GM19328 (cell line): ENCODE data around the gene ALKBH2.

ENCODE experiments used
- ATAC-seq: cut with Tn5 transposase; IDR thresholded peaks from one replicate; pipeline ENCODE4 v1.9.1; 2021; ENCODE audit warnings: mild to moderate bottlenecking, moderate library complexity; ENCODE audit not compliant: unreplicated experiment

Gene ALKBH2

GRCh38 chr12:109093022-109093918 lies at the start of gene ALKBH2:
Gene ALKBH2 (minus strand): TSS chr12:109093472. CDS start chr12:109092786, 686 bp downstream.
- peak; percentile 55 for ATAC-seq

- no peak for ATAC-seq
Observed at GRCh38 chr12:109140560-109140959, 47.3 kb upstream of the ALKBH2 start.

GRCh38 chr12:109139791-109140190 lies 46.5 kb upstream of the ALKBH2 start:
- no peak for ATAC-seq

GRCh38 chr12:109139360-109139759 lies 46.1 kb upstream of the ALKBH2 start:
- ATAC-seq: no peak

GRCh38 chr12:109137055-109137454 lies 43.8 kb upstream of the ALKBH2 start:
- no peak for ATAC-seq

GRCh38 chr12:109134186-109134917 lies 41.1 kb upstream of the ALKBH2 start:
- no peak for ATAC-seq

GRCh38 chr12:109131154-109132050 lies 38.1 kb upstream of the ALKBH2 start:
- ATAC-seq: no peak

- no peak for ATAC-seq
Observed at GRCh38 chr12:109130297-109131153, 37.3 kb upstream of the ALKBH2 start.

GRCh38 chr12:109127533-109128242 lies 34.4 kb upstream of the ALKBH2 start:
- no peak for ATAC-seq

- ATAC-seq: no peak
Observed at GRCh38 chr12:109126784-109127183, 33.5 kb upstream of the ALKBH2 start.

GRCh38 chr12:109125791-109126190 lies 32.5 kb upstream of the ALKBH2 start:
- ATAC-seq: no peak

GRCh38 chr12:109124878-109125648 lies 31.8 kb upstream of the ALKBH2 start:
- ATAC-seq: no peak

GRCh38 chr12:109121346-109121880 lies 28.1 kb upstream of the ALKBH2 start:
- no peak for ATAC-seq

GRCh38 chr12:109120557-109120956 lies 27.3 kb upstream of the ALKBH2 start:
- no peak for ATAC-seq

- ATAC-seq: no peak
Observed at GRCh38 chr12:109120095-109120494, 26.8 kb upstream of the ALKBH2 start.

GRCh38 chr12:109116611-109116949 lies 23.3 kb upstream of the ALKBH2 start:
- no peak for ATAC-seq

- ATAC-seq: no peak
Observed at GRCh38 chr12:109115758-109116610, 22.7 kb upstream of the ALKBH2 start, which contains the start of gene ACACB. Gene ACACB (plus strand): TSS chr12:109116587. CDS start chr12:109139406, 22,819 bp downstream.

- ATAC-seq: no peak
Observed at GRCh38 chr12:109115404-109115757, 22.1 kb upstream of the ALKBH2 start.
